Measurements from ENCODE around the gene DYNC2I2.

GRCh38 chr9:128706045-128706444 lies 49.4 kb upstream of the DYNC2I2 start:
- TF ChIP-seq POLR2A (IDR thresholded peaks at IDR 0.05; ENCODE audit: low read length) (no peak), GATA1 (IDR thresholded peaks at IDR 0.05; ENCODE audit: low read depth, low read length) (no peak)
